Activated CD4-positive, CD25-positive, alpha-beta regulatory T cell treated with anti-CD3 and anti-CD28 coated beads, Interleukin-2, amount 50 U/mL, for 72 hours (primary cell): Measurements from ENCODE around the gene KMT2A.
A peak's percentile ranks its signal among the peaks of the same experiment; 100 is the strongest.
"Not testable (repeated sequence)": the region's sequence is repeated elsewhere in the genome, so short reads cannot be mapped to it uniquely, and the experiment has no call there.

ENCODE experiments used
- DNase-seq: peaks from one replicate; pipeline ENCODE4 v3.0.0; 2021

KMT2A gene

GRCh38 chr11:118435290-118435892 is 901 bp upstream of the KMT2A start:
- DNase-seq, result peak; percentile 64

GRCh38 chr11:118436639-118437207 is 431 bp downstream of the KMT2A start:
- DNase-seq, result peak; percentile 58

DNA sequence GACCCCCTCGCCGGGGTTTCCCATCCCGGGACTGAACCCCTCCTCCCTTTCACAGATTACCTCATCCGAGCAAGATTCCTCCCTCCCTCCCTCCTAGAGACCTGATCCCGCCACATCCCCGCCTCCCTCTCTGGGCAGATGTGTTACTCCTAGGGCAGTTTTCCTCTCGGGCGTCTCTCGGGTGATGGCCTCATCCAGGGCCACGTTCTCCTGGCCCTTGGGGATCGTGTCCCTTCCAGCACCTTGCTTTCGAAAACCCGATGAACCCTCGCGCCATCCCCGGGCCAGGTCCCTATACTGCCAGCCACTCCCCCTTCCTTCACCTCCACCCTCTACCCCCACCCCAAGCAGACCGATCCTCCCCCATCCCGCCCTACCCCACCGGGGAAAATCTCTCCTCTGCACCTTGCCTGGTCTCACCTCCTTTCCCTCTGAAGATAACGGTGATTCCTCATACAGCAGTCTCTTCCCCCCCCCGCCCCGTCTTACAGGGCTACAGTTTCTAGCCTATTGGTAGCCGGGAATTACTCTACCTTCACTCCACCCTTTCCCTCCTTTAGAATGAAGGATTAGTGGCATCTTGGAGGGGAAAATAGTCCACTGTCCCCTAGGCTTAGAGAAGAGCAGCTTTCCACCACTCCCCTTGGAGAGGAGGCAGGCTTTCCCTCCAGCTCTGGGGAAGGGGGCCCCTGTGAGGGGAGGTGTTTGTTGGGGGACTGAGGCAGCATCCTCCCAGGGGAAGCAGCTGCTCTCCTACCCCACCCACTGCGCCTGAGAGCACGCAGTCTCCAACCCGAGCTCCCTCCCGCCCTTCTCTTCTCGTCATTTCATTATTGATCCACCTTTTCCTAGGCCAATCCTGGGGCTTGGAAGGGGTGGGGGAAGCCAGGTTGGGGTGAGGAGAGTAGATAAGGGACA is 1.2 kb downstream of the KMT2A start:
- DNase-seq, result peak; percentile 48

DNA sequence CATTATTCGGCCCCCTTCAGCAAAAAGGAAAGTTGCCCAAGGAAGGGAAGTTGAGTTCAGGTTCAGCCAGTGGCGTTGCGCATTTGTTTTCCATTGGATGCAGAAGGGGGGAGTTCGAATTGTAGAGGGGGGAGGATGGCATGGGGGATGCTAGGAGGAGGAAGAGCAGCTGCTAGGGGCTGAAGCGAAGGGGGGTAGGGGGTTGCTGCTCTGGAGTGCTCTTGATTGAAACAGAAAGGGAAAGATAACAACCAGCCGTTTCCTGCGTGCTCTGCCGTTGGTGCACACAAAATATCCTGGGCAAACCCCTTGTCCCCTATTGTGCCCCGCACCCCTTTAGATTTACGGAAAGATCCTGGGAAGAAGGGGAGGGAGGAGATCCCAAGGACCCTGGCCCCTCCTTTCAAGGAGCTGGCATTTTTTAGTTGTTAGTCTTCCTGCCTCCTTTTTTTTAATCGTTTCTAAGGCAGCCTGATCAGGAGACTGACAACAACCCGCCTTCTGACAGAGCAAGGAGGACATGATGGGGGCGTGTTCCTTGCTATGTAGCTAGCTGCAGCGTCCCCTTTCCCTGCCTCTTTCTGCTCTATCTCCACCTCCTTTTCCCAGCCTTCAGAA is 2.1 kb downstream of the KMT2A start:
- DNase-seq, result peak; percentile 41

DNA sequence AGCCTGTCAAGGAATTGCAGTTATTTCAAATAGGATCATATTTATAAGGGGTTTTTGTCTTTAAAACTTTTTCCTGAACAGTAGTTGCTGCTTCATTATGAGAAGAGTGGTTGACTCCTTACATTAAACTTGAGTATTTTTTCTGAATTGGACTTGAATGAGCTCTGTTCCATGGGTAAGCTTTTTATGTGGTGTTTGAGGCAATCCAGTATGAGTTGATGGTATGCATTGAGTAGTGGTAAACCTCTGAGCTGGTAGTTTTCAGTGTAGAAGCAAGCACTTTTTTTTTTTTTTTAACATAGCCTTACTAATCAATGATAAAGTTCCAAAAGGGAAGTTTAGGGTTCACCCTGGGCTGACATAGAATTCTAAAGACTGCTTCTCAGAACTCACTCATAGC is 3.4 kb downstream of the KMT2A start:
- DNase-seq, result no peak

DNA sequence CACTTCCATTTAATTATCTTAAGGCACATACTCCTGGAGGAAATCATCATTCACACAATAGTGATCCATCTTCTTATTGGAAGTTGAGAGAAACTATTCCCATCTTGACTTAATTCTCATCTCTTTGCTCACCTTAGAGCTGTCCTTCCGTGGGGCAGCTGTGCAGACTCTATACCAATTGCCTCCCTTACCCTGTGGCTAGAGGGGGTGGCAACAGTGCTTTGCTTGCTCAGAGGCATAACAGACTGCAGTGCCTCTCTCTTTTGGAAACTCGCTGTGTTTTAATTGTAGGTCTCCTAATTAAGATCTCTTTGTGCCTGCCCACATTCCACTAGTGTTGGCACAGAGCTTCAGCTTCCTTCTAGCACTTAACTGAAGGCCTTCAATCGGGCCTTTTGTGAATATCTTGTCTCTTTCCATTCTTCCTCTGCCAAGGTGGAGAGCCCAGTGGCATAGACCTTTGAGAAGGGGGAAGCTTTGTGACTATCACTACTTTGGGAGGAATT is 5.5 kb downstream of the KMT2A start:
- no peak for DNase-seq

- no peak for DNase-seq
Observed at GRCh38 chr11:118442301-118442700, 6.0 kb downstream of the KMT2A start.

DNA sequence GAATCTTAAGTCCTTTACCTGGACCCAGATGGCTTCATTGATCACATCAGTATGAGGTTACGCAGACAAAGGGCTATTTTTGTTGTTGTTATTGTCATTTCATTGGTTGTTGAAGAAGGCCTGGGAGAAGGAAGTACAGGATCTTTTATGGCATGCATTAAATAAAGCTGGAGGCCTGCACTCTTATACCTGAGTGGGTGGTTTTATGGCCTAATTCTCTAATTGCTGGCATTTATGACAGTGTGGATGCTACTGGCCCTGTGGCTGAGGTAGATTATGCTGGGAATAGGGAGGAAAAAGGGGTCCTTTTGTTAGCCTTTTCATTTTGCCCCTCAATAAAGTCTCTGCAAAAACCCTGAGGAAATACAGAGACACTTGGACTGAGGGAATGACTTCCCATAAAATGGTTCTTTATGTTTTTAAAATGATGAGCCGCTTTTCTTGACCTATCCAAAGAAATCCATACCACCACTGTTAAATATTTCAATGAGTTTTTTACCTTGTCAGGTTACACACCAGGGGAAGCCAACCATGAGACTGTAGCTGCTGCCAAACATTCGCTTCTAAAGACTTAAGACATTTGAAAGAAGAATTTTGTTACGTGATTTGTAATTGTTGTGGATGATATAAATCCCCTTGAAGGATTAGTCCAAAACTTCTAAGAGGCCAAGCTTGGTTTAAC is 6.8 kb downstream of the KMT2A start:
- DNase-seq, result no peak

DNA sequence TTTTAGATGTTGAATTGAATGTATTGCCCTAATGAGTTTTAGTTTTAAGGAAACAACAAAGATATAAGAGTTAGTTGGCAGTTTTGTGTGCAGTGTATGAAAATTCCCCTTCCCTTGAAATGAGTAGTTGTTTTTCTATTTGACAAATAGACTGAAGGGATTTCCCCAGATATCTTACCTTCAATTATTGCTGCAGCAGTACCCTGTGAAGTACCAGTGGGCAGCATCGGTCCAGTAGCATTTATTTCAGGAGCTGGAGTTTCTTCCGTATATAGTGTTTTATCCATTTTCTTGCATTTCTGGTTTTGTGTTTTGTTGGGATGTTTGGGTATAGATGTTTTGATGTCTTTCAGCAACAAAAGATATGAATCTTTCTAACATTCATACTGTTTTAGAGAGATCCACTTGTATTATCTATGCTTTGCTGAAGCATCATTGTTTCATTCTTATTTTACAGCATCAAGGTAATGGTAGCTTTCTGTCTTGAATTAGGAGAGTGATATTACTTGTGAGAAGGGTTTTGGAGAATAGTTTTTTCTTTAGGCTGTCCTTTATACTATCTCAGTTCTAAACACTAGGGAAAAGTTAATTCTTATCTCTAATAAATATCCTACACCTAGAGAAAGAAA is 7.4 kb downstream of the KMT2A start:
- DNase-seq, result no peak

GRCh38 chr11:118447423-118447822 is 11.1 kb downstream of the KMT2A start:
- no peak for DNase-seq

DNA sequence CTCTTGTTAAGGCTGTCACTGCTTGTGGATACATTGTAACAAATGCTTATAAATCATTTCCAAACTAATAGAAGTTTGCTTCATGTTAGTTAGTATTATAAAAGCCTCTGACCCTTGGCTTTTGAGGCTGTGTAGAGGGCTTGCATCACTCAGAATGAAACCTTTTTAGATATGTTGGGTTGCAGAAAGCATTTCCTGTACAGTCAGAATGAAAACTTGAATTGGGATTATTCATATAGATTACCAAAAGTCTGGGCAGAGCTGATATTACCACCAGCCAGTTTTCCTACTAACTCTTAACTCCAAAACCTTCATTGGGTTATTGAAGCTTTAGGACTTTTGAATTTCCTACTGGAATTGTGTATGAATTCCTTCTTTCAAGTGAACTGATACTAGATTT is 12.0 kb downstream of the KMT2A start:
- no peak for DNase-seq

GRCh38 chr11:118449316-118449918 is 13.1 kb downstream of the KMT2A start:
- no peak for DNase-seq

- no peak for DNase-seq
Observed at GRCh38 chr11:118450451-118450850, 14.2 kb downstream of the KMT2A start.

DNA sequence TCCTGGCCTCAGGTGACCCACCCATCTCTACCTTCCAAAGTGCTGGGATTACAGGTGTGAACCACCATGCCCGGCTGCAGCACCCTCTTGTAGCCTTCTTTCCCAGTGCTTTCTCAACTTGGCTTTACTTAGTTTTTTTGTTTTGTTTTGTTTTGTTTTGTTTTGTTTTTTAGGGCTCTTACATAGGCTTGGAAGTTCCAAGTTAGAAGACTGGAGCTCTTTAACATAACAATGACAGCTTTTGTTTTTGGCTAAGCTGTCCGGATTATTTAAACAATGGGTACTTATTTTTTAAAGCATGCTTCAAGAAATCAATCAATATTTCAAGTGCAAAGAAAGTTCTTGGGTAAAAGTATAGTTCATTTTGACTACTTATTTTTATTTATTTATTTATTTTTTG is 25.9 kb downstream of the KMT2A start:
- DNase-seq, result no peak

- not testable (repeated sequence) for DNase-seq
Observed at GRCh38 chr11:118468968-118469367, 32.7 kb downstream of the KMT2A start.

DNA sequence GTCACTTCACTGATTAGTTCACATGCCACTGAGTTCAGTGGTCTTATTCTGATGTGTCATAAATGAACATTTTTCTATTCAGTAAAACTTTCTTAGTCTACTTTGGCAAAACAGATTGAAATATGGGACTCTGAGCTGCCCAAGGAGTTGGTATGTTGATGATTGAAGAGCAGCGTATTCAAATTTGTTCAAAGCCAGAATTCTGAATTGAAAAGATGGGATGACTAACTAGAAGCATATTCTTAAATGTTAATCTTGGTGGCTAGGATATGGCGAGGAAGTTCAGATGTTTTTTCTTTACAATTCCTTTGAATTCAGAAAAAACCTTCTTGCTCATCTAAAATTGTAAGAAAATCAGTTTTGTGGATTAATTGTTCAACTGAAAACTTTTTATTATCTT is 34.7 kb downstream of the KMT2A start:
- no peak for DNase-seq

DNA sequence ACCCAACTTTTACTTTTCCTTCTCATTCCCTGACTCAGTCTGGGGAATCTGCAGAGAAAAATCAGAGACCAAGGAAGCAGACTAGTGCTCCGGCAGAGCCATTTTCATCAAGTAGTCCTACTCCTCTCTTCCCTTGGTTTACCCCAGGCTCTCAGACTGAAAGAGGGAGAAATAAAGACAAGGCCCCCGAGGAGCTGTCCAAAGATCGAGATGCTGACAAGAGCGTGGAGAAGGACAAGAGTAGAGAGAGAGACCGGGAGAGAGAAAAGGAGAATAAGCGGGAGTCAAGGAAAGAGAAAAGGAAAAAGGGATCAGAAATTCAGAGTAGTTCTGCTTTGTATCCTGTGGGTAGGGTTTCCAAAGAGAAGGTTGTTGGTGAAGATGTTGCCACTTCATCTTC is 37.2 kb downstream of the KMT2A start:
- no peak for DNase-seq

DNA sequence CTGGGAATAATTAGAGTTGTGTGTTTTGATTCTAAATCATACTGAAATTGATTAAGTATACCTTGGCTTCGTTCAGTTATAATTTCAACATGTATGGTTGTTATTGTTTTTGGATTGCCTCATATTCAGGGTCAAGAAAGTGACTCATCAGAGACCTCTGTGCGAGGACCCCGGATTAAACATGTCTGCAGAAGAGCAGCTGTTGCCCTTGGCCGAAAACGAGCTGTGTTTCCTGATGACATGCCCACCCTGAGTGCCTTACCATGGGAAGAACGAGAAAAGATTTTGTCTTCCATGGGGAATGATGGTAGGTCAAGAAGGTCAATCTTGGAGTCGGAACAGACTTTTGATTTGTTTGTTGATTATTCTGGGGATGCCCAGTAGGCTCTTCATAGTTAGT is 40.4 kb downstream of the KMT2A start:
- no peak for DNase-seq

DNA sequence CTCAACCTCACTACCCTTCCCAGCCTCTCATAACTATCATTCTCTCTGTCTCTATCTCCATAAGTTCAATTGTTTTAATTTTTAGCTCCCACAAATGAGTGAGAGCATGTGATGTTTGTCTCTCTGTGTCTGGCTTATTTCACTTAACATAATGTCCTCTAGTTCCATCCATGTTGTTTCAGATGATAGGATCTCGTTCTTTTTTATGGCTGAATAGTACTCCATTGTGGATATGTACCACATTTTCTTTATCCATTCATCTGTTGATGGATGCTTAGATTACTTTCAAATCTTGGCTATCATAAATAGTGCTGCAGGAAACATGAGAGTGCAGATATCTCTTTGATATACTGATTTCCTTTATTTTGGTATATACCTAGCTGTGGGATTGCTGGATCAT is 44.9 kb downstream of the KMT2A start:
- not testable (repeated sequence) for DNase-seq

DNA sequence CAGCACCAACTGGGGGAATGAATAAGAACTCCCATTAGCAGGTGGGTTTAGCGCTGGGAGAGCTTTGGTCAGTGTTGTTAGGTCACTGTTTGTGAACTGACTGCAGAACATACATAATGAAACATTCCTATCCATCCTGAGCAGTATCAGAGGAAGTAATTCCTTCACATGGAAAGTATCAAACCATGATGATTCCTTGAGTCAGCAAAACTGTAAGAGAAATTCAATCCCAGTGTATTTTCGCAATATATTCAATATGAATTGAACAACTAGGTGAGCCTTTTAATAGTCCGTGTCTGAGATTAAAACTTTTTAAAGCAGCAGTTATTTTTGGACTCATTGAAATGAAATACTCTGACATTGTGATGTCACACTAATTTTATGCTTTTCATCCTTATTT is 48.1 kb downstream of the KMT2A start:
- no peak for DNase-seq

- DNase-seq, result no peak
Observed at GRCh38 chr11:118485273-118485672, 49.0 kb downstream of the KMT2A start.
